GM10847 (cell line): ENCODE data around the gene SERPINA7.

Experiments used
- POLR2A ChIP-seq: IDR thresholded peaks from 2 replicates; pipeline ENCODE4 v1.6.1; 2011; ENCODE audit not compliant: insufficient read length; ENCODE audit errors: extremely low read depth

SERPINA7 gene

GRCh38 chrX:106038625-106039024, at the start of gene SERPINA7:
Gene SERPINA7 (minus strand): TSS chrX:106038727. CDS start chrX:106037058, 1,669 bp downstream.
- TF ChIP-seq POLR2A, result no peak

- TF ChIP-seq POLR2A, result no peak
Measured at GRCh38 chrX:106069048-106069447, 30.5 kb upstream of the SERPINA7 start.

- TF ChIP-seq POLR2A, result no peak
Measured at GRCh38 chrX:106050054-106050453, 11.5 kb upstream of the SERPINA7 start.

- TF ChIP-seq POLR2A, result no peak
Measured at GRCh38 chrX:106042296-106042695, 3.8 kb upstream of the SERPINA7 start.

GRCh38 chrX:106040861-106041260, 2.3 kb upstream of the SERPINA7 start:
- no peak for TF ChIP-seq POLR2A

GRCh38 chrX:106039920-106040319, 1.4 kb upstream of the SERPINA7 start:
- no peak for TF ChIP-seq POLR2A

- no peak for TF ChIP-seq POLR2A
Measured at GRCh38 chrX:106037835-106038473, 573 bp downstream of the SERPINA7 start.

- no peak for TF ChIP-seq POLR2A
Measured at GRCh38 chrX:106036716-106037115, 1.8 kb downstream of the SERPINA7 start.

GRCh38 chrX:106035064-106035463, 3.5 kb downstream of the SERPINA7 start:
- TF ChIP-seq POLR2A, result no peak

- TF ChIP-seq POLR2A, result no peak
Measured at GRCh38 chrX:106023947-106024346, 14.6 kb downstream of the SERPINA7 start.

GRCh38 chrX:106022238-106022637, 16.3 kb downstream of the SERPINA7 start:
- TF ChIP-seq POLR2A, result no peak

- no peak for TF ChIP-seq POLR2A
Measured at GRCh38 chrX:106014119-106014775, 24.3 kb downstream of the SERPINA7 start.

GRCh38 chrX:106009145-106009544, 29.4 kb downstream of the SERPINA7 start:
- no peak for TF ChIP-seq POLR2A

- TF ChIP-seq POLR2A, result no peak
Measured at GRCh38 chrX:106007815-106008214, 30.7 kb downstream of the SERPINA7 start.

- TF ChIP-seq POLR2A, result no peak
Measured at GRCh38 chrX:106005684-106006083, 32.8 kb downstream of the SERPINA7 start.

GRCh38 chrX:106000203-106000602, 38.3 kb downstream of the SERPINA7 start:
- no peak for TF ChIP-seq POLR2A

GRCh38 chrX:105999294-105999693, 39.2 kb downstream of the SERPINA7 start:
- TF ChIP-seq POLR2A, result no peak
